SK-N-MC (cell line): ENCODE data around the gene CCDC134.

Source experiments
- EZH2 ChIP-seq: fragments of 200-600 bp; sonication (generic); IDR thresholded peaks from one replicate; pipeline ENCODE4 v1.6.1; 2017; ENCODE audit warnings: antibody characterized with exemption
- FOXP2 ChIP-seq: optimal IDR thresholded peaks from 2 replicates; pipeline ENCODE3; 2011; ENCODE audit warnings: mild to moderate bottlenecking, moderate library complexity; ENCODE audit not compliant: insufficient read depth; ENCODE audit errors: extremely low read length, control extremely low read depth
- POLR2AphosphoS5 ChIP-seq: IDR thresholded peaks from 2 replicates; pipeline ENCODE4 v1.6.1; 2012; ENCODE audit warnings: mild to moderate bottlenecking, low read depth, low read length, borderline replicate concordance

GRCh38 chr22:41822317-41823057 lies 22.0 kb downstream of the CCDC134 start:
- TF ChIP-seq POLR2AphosphoS5 (no peak), EZH2 (no peak), FOXP2 (no peak)
